CD4-positive, alpha-beta memory T cell (primary cell): ENCODE data around the gene FNDC10. TPM values are rescaled to one million over a fixed set of nuclear protein-coding genes. Genes with fewer than 3 reads are reported as not detected.

ENCODE experiments used
- CTCF ChIA-PET: fragments of 350-600 bp; sonication (Branson Sonifier 250); formaldehyde crosslinking; loops from one replicate; lab custom pipeline; 2021; ENCODE audit warnings: inconsistent platforms; ENCODE audit not compliant: partially characterized antibody; lab: Charles Lee
- POLR2A ChIA-PET: fragments of 350-600 bp; sonication (Branson Sonifier 250); formaldehyde crosslinking; loops from one replicate; lab custom pipeline; 2021; ENCODE audit not compliant: partially characterized antibody; lab: Charles Lee
- DNase-seq, 5 donors: peaks; one replicate each; pipeline versions ENCODE4 v3.0.0 to v3.0.0-alpha.2; 2020 to 2022; ENCODE audit warnings: mixed read lengths in 1 of 5
- H3K27ac ChIP-seq: one replicate; pipeline ENCODE4 v1.7.0; 2013; ENCODE audit warnings: low read depth, low read length
- H3K27me3 ChIP-seq: 2 replicates; pipeline ENCODE4 v1.7.0; 2013; ENCODE audit warnings: mild to moderate bottlenecking, low read length, moderate library complexity; ENCODE audit not compliant: insufficient read depth
- H3K36me3 ChIP-seq: 2 replicates; pipeline ENCODE4 v1.7.0; 2013; ENCODE audit warnings: mild to moderate bottlenecking, low read length, moderate library complexity; ENCODE audit not compliant: insufficient read depth
- H3K4me1 ChIP-seq: 2 replicates; pipeline ENCODE4 v1.7.0; 2013; ENCODE audit warnings: mild to moderate bottlenecking, low read length, moderate library complexity; ENCODE audit not compliant: insufficient read depth
- H3K4me3 ChIP-seq, 2 donors: one replicate each; pipeline ENCODE4 v1.7.0; 2013; ENCODE audit warnings: low read length in 2 of 2, mild to moderate bottlenecking in 1 of 2
- H3K9me3 ChIP-seq, 2 donors: one replicate each; pipeline ENCODE4 v1.7.0; 2013; ENCODE audit warnings: low read length in 2 of 2, control low read depth in 1 of 2; ENCODE audit not compliant: control insufficient read depth in 1 of 2
- H3K27ac Mint-ChIP-seq, 7 donors: one replicate each; pipeline ENCODE4 v1.8.0; 2020 to 2021; ENCODE audit warnings: mixed read lengths in 7 of 7, mild to moderate bottlenecking in 6 of 7, inconsistent platforms in 3 of 7, moderate library complexity in 3 of 7
- H3K27me3 Mint-ChIP-seq, 2 donors: one replicate each; pipeline ENCODE4 v1.8.0; 2020 to 2021; ENCODE audit warnings: mixed read lengths in 2 of 2
- H3K36me3 Mint-ChIP-seq, 2 donors: one replicate each; pipeline ENCODE4 v1.8.0; 2020 to 2021; ENCODE audit warnings: mixed read lengths in 2 of 2, inconsistent platforms in 1 of 2, mild to moderate bottlenecking in 1 of 2
- H3K4me1 Mint-ChIP-seq, 4 donors: one replicate each; pipeline ENCODE4 v1.8.0; 2020 to 2021; ENCODE audit warnings: mixed read lengths in 4 of 4, mild to moderate bottlenecking in 1 of 4
- H3K4me3 Mint-ChIP-seq, 8 donors: one replicate each; pipeline ENCODE4 v1.8.0; 2020 to 2021; ENCODE audit warnings: mixed read lengths in 8 of 8, mild to moderate bottlenecking in 7 of 8, moderate library complexity in 6 of 8, inconsistent platforms in 3 of 8
- H3K9me3 Mint-ChIP-seq, 8 donors: one replicate each; pipeline ENCODE4 v1.8.0; 2020 to 2021; ENCODE audit warnings: mixed read lengths in 8 of 8, mild to moderate bottlenecking in 5 of 8, inconsistent platforms in 3 of 8, moderate library complexity in 1 of 8
- intact Hi-C: fragments of 100-400 bp; cut with micrococcal nuclease; formaldehyde crosslinking; loops from one replicate; pipeline ENCODE4 v1.15.1; 2023
- polyA plus RNA-seq, 2 donors: library from polyadenylated mRNA; unstranded; fragments of 300-500 nt; fragmentation: Illumina TruSeq; gene quantifications; one replicate each; pipeline ENCODE4 v1.2.3, GENCODE V29; 2021
- total RNA-seq, 2 experiments: library from RNA; stranded (reverse); gene quantifications; one replicate each; pipeline ENCODE4 v1.2.3, GENCODE V29; 2021

FNDC10 gene
- total and polyA plus RNA-seq, 4 experiments from 2014 or later = 0.72 to 2.9 (median 2.0) TPM

- H3K9me3 ChIP-seq = no peaks in the 10 kb centered on the region
- no peak overlapping the region for H3K27ac Mint-ChIP-seq
- CTCF ChIA-PET = interaction anchor here (1.6 kb wide), 1 partner anchor 10 kb away, joined by 4 read pairs; no protein-coding TSS in a partner anchor
Observed at GRCh38 chr1:1618396-1619068, 18.6 kb upstream of the FNDC10 start.

GRCh38 chr1:1617925-1618324 is 18.0 kb upstream of the FNDC10 start:
- intact Hi-C loops = no loop called here
- H3K4me1 Mint-ChIP-seq = peaks cover 10 to 38% (median 24%) of the 10 kb centered on the region in 4 donors
- CTCF ChIA-PET = interaction anchor here (1.6 kb wide), 1 partner anchor 11 kb away, joined by 4 read pairs; no protein-coding TSS in a partner anchor
- H3K9me3 ChIP-seq = no peaks in the 10 kb centered on the region
- no peaks in the 10 kb centered on the region for H3K36me3 ChIP-seq
- H3K27ac Mint-ChIP-seq = peak overlapping the region in 3 of 7 donors; percentile 7 to 76 (median 41)
- peaks cover 29% of the 10 kb centered on the region for H3K4me1 ChIP-seq
- H3K27me3 Mint-ChIP-seq = no peaks in the 10 kb centered on the region
- H3K27ac ChIP-seq = no peak overlapping the region
- H3K4me3 ChIP-seq = no peak overlapping the region
- no peaks in the 10 kb centered on the region for H3K27me3 ChIP-seq
- peaks cover 0 to 12% of the 10 kb centered on the region in 2 donors for H3K36me3 Mint-ChIP-seq
- H3K4me3 Mint-ChIP-seq = peak overlapping the region in 5 of 8 donors; percentile 54 to 86 (median 76)
- H3K9me3 Mint-ChIP-seq = no peaks in the 10 kb centered on the region
- peak in 1 of 5 donors; percentile 40 for DNase-seq
- POLR2A ChIA-PET = interaction anchor here (1.2 to 6.8 kb wide), 2 partner anchors 8 to 12 kb away, joined by 4 to 152 read pairs; partner anchors contain the start of gene MMP23B

More at GRCh38 chr1:1618396-1619068, 18.6 kb upstream of the FNDC10 start:
- Mint-ChIP-seq H3K36me3 (peaks cover 0 to 12% of the 10 kb centered on the region in 2 donors), H3K4me1 (peaks cover 9 to 37% (median 23%) of the 10 kb centered on the region in 4 donors), H3K27me3 (no peaks in the 10 kb centered on the region), H3K9me3 (no peaks in the 10 kb centered on the region), H3K4me3 (peak overlapping the region in 1 of 8 donors; percentile 81)
- intact Hi-C loops = no loop called here
- DNase-seq = peak in 1 of 5 donors; percentile 33
- H3K4me3 ChIP-seq = no peak overlapping the region
- peaks cover 26% of the 10 kb centered on the region for H3K4me1 ChIP-seq
- H3K27me3 ChIP-seq = no peaks in the 10 kb centered on the region
- no peaks in the 10 kb centered on the region for H3K36me3 ChIP-seq
- H3K27ac ChIP-seq = no peak overlapping the region
- POLR2A ChIA-PET = interaction anchor here (6.8 kb wide), 1 partner anchor 12 kb away, joined by 152 read pairs; the partner anchor contains the start of gene MMP23B

- peaks cover 29% of the 10 kb centered on the region for H3K4me1 ChIP-seq
- no peaks in the 10 kb centered on the region for H3K27me3 ChIP-seq
- H3K4me3 ChIP-seq = no peak overlapping the region
- no peaks in the 10 kb centered on the region for H3K36me3 ChIP-seq
- peak in 1 of 5 donors; percentile 22 for DNase-seq
- H3K36me3 Mint-ChIP-seq = peaks cover 0 to 12% of the 10 kb centered on the region in 2 donors
- peaks cover 8 to 34% (median 23%) of the 10 kb centered on the region in 4 donors for H3K4me1 Mint-ChIP-seq
- ChIA-PET POLR2A (interaction anchor here (1.2 to 6.8 kb wide), 2 partner anchors 8 to 13 kb away, joined by 4 to 152 read pairs; partner anchors contain the start of gene MMP23B), CTCF (interaction anchor here (1.4 kb wide), 1 partner anchor 9 kb away, joined by 3 read pairs; no protein-coding TSS in a partner anchor)
- H3K27me3 Mint-ChIP-seq = no peaks in the 10 kb centered on the region
- peak overlapping the region; percentile 36 to 92 (median 58) for H3K27ac Mint-ChIP-seq
- no peaks in the 10 kb centered on the region for H3K9me3 ChIP-seq
- H3K27ac ChIP-seq = no peak overlapping the region
- H3K4me3 Mint-ChIP-seq = peak overlapping the region; percentile 72 to 86 (median 81)
- no peaks in the 10 kb centered on the region for H3K9me3 Mint-ChIP-seq
- intact Hi-C loops = no loop called here
Observed at GRCh38 chr1:1617516-1617915, 17.6 kb upstream of the FNDC10 start.

GRCh38 chr1:1616838-1617237 is 16.9 kb upstream of the FNDC10 start:
- peaks cover 10 to 37% (median 23%) of the 10 kb centered on the region in 4 donors for H3K4me1 Mint-ChIP-seq

GRCh38 chr1:1616045-1616790 is 16.3 kb upstream of the FNDC10 start:
- Mint-ChIP-seq H3K9me3 (no peaks in the 10 kb centered on the region), H3K4me3 (peak overlapping the region; percentile 76 to 86 (median 81)), H3K27me3 (no peaks in the 10 kb centered on the region), H3K4me1 (peaks cover 10 to 38% (median 24%) of the 10 kb centered on the region in 4 donors), H3K27ac (peak overlapping the region in 5 of 7 donors; percentile 57 to 93 (median 83)), H3K36me3 (peaks cover 0 to 12% of the 10 kb centered on the region in 2 donors)
- ChIA-PET CTCF (interaction anchor here (1.4 kb wide), 1 partner anchor 11 kb away, joined by 3 read pairs; no protein-coding TSS in a partner anchor), POLR2A (interaction anchor here (1.0 to 6.8 kb wide), 18 partner anchors 9 to 932 kb away, joined by 3 to 152 read pairs (median 6); partner anchors contain the start of genes ATAD3A, AURKAIP1, CCNL2 and FNDC10)
- Histone ChIP-seq H3K4me3 (peak overlapping the region; percentile 61 to 89), H3K9me3 (no peaks in the 10 kb centered on the region), H3K4me1 (peaks cover 29% of the 10 kb centered on the region), H3K27me3 (no peaks in the 10 kb centered on the region), H3K27ac (peak overlapping the region; percentile 100), H3K36me3 (no peaks in the 10 kb centered on the region)
- intact Hi-C loops = no loop called here
- peak in 4 of 5 donors; percentile 45 to 50 (median 48) for DNase-seq

More at GRCh38 chr1:1616838-1617237, 16.9 kb upstream of the FNDC10 start:
- Histone ChIP-seq H3K36me3 (no peaks in the 10 kb centered on the region), H3K9me3 (no peaks in the 10 kb centered on the region), H3K27me3 (no peaks in the 10 kb centered on the region), H3K4me3 (peak overlapping the region; percentile 61 to 89), H3K27ac (no peak overlapping the region), H3K4me1 (peaks cover 29% of the 10 kb centered on the region)
- H3K36me3 Mint-ChIP-seq = peaks cover 0 to 12% of the 10 kb centered on the region in 2 donors
- no peak for DNase-seq
- H3K27me3 Mint-ChIP-seq = no peaks in the 10 kb centered on the region
- ChIA-PET CTCF (interaction anchor here (1.4 kb wide), 1 partner anchor 10 kb away, joined by 3 read pairs; no protein-coding TSS in a partner anchor), POLR2A (interaction anchor here (1.2 to 6.8 kb wide), 2 partner anchors 9 to 13 kb away, joined by 4 to 152 read pairs; partner anchors contain the start of gene MMP23B)
- H3K27ac Mint-ChIP-seq = peak overlapping the region in 6 of 7 donors; percentile 57 to 92 (median 74)
- H3K9me3 Mint-ChIP-seq = no peaks in the 10 kb centered on the region
- intact Hi-C loops = no loop called here
- H3K4me3 Mint-ChIP-seq = peak overlapping the region; percentile 76 to 86 (median 81)

- intact Hi-C loops = loop anchor here (1.0 to 2.0 kb wide), 5 partner anchors 15 to 294 kb away; partner anchors contain the start of genes AURKAIP1, FNDC10 and SSU72
- H3K36me3 ChIP-seq = no peaks in the 10 kb centered on the region
- peak within 1 kb of the TSS; percentile 73 to 89 for H3K4me3 ChIP-seq
- H3K4me1 Mint-ChIP-seq = peaks cover 10 to 38% (median 26%) of the 10 kb centered on the region in 4 donors
- no peaks in the 10 kb centered on the region for H3K27me3 ChIP-seq
- peaks cover 0 to 12% of the 10 kb centered on the region in 2 donors for H3K36me3 Mint-ChIP-seq
- ChIA-PET CTCF (interaction anchor here (1.3 kb wide), 1 partner anchor 241 kb away, joined by 3 read pairs; the partner anchor contains the start of gene AURKAIP1), POLR2A (interaction anchor here (0.6 to 6.8 kb wide), 23 partner anchors 9 to 933 kb away, joined by 3 to 152 read pairs (median 5); partner anchors contain the start of genes ATAD3A, AURKAIP1, CCNL2 and FNDC10)
- no peaks in the 10 kb centered on the region for H3K9me3 Mint-ChIP-seq
- peaks cover 29% of the 10 kb centered on the region for H3K4me1 ChIP-seq
- H3K27ac ChIP-seq = peak within 1 kb of the TSS; percentile 100
- H3K4me3 Mint-ChIP-seq = peak within 1 kb of the TSS; percentile 89 to 97 (median 94)
- peak within 1 kb of the TSS; percentile 98 to 100 (median 99) for H3K27ac Mint-ChIP-seq
- no peaks in the 10 kb centered on the region for H3K9me3 ChIP-seq
- H3K27me3 Mint-ChIP-seq = no peaks in the 10 kb centered on the region
- DNase-seq = peak; percentile 98 to 99 (median 99)
Observed at GRCh38 chr1:1615256-1616044, 15.5 kb upstream of the FNDC10 start, which contains the start of gene MIB2. Gene MIB2 (plus strand): TSS chr1:1615500. CDS start chr1:1623453, 7,953 bp downstream.
